Fibroblast of pulmonary artery (primary cell): Measurements from ENCODE around the gene FHL1.
A peak's percentile ranks its signal among the peaks of the same experiment; 100 is the strongest.

Source experiments
- DNase-seq: peaks from one replicate; pipeline ENCODE4 v3.0.0-alpha.2; 2010; ENCODE audit warnings: low read depth
- H3K4me3 ChIP-seq: replicated peaks from 2 replicates; pipeline ENCODE4 v1.5.1; 2011; ENCODE audit warnings: low read depth, mild to moderate bottlenecking, control low read depth, low read length, moderate library complexity
- CTCF ChIP-seq: IDR thresholded peaks from 2 replicates; pipeline ENCODE4 v1.5.1; 2011; ENCODE audit warnings: mild to moderate bottlenecking, control low read depth, low read length, inconsistent platforms; ENCODE audit errors: missing control alignments

FHL1 gene

GRCh38 chrX:136128743-136129142 is 18.6 kb upstream of the FHL1 start:
- TF ChIP-seq CTCF = no peak

GRCh38 chrX:136130931-136131833 is 16.2 kb upstream of the FHL1 start:
- no peak overlapping the region for H3K4me3 ChIP-seq
- DNase-seq = peak; percentile 84
- TF ChIP-seq CTCF = no peak

More at GRCh38 chrX:136128743-136129142, 18.6 kb upstream of the FHL1 start:
- DNase-seq = no peak
- no peak overlapping the region for H3K4me3 ChIP-seq

GRCh38 chrX:136138939-136139338 is 8.4 kb upstream of the FHL1 start:
- no peak for DNase-seq
- no peak overlapping the region for H3K4me3 ChIP-seq
- TF ChIP-seq CTCF = no peak

GRCh38 chrX:136141569-136141968 is 5.8 kb upstream of the FHL1 start:
- no peak overlapping the region for H3K4me3 ChIP-seq
- TF ChIP-seq CTCF = no peak
- DNase-seq = no peak

DNA sequence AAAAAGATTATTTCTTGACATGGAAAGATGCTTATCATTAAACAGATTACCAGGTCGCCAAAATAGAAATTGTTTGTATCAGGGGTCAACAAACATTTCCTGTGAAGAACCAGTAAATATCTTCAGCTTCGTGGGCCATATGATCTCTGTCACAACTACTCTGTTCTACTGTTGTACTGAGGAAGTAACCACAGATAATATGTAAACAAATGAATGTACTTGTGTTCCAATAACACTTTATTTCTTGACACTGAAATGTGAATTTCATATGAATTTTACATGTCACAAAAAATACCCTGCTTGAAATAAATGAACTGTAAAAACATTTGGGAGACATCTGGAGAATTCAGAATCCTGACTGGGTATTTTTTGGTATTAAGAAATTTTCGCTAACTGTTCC is 4.7 kb upstream of the FHL1 start:
- DNase-seq = no peak
- no peak overlapping the region for H3K4me3 ChIP-seq
- TF ChIP-seq CTCF = no peak

- no peak for DNase-seq
- no peak overlapping the region for H3K4me3 ChIP-seq
- no peak for TF ChIP-seq CTCF
Observed at GRCh38 chrX:136143711-136144110, 3.6 kb upstream of the FHL1 start.
